NT2/D1 (cell line): ENCODE measurements around the gene CPB2.

Source experiments
- DNase-seq: peaks from one replicate; pipeline ENCODE4 v3.0.0-alpha.2; 2011; ENCODE audit warnings: low read depth, low spot score
- H3K27me3 ChIP-seq: 2 replicates; pipeline ENCODE4 v1.6.0; 2011; ENCODE audit warnings: mild to moderate bottlenecking; ENCODE audit not compliant: insufficient read length, insufficient read depth
- H3K36me3 ChIP-seq: 2 replicates; pipeline ENCODE4 v1.6.1; 2011; ENCODE audit warnings: mild to moderate bottlenecking, low read length, mixed read lengths; ENCODE audit not compliant: insufficient read depth, insufficient read length
- H3K4me1 ChIP-seq: 2 replicates; pipeline ENCODE4 v1.5.1; 2011; ENCODE audit not compliant: insufficient read depth, insufficient read length
- H3K4me3 ChIP-seq: 2 replicates; pipeline ENCODE4 v1.5.1; 2011; ENCODE audit warnings: low read depth; ENCODE audit not compliant: insufficient read length
- H3K9ac ChIP-seq: 2 replicates; pipeline ENCODE4 v1.6.0; 2011; ENCODE audit warnings: low read depth; ENCODE audit not compliant: insufficient read length
- H3K9me3 ChIP-seq: 2 replicates; pipeline ENCODE4 v1.5.1; 2011; ENCODE audit warnings: mild to moderate bottlenecking, low read length; ENCODE audit not compliant: insufficient read depth
- SUZ12 ChIP-seq: IDR thresholded peaks from 2 replicates; pipeline ENCODE4 v1.6.1; 2011; ENCODE audit not compliant: insufficient read length, insufficient read depth; ENCODE audit errors: extremely low read depth
- YY1 ChIP-seq: IDR thresholded peaks from 2 replicates; pipeline ENCODE4 v1.6.1; 2011; ENCODE audit not compliant: insufficient read length, insufficient read depth
- ZNF274 ChIP-seq: IDR thresholded peaks from 2 replicates; pipeline ENCODE4 v1.6.1; 2011; ENCODE audit warnings: mild to moderate bottlenecking, low read depth, low read length

CPB2 gene

DNA sequence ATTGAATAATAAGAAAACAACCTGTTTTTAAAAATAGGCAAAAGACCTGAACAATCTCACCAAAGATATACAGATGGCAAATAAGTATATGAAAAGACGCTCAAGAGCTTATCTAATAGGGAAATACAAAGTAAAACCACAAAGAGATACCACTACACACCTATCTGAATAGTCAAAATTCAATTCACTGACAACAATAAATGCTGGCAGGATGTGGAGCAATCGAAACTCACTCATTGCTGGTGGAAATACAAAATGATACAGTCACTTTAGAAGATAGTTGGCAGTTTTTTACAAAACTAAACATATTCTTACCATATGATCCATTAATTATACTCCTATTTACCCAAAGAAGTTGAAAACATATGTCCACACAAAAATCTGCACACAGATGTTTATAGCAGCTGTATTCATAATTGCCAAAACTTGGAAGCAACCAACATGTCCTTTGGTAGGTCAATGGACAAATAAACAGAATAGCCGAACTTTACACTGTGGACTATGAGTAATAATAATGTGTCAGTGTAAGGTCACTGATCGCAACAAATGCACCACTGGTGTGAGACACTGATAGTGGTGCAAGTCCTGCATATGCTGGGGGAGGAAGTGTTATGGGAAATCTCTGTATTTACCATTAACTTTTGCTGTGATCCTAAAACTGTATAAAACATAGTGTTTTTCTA is 73.1 kb downstream of the CPB2 start:
- Histone ChIP-seq H3K27me3 (no peaks in the 10 kb centered on the region), H3K36me3 (peaks cover 4% of the 10 kb centered on the region), H3K4me1 (no peaks in the 10 kb centered on the region), H3K4me3 (no peak overlapping the region), H3K9me3 (no peaks in the 10 kb centered on the region), H3K9ac (no peak overlapping the region)
- no peak for TF ChIP-seq SUZ12
- no peak for TF ChIP-seq ZNF274
- no peak for TF ChIP-seq YY1
- DNase-seq: no peak

- Histone ChIP-seq H3K36me3 (peaks cover 2% of the 10 kb centered on the region), H3K27me3 (no peaks in the 10 kb centered on the region), H3K4me3 (no peak overlapping the region), H3K4me1 (no peaks in the 10 kb centered on the region), H3K9me3 (no peaks in the 10 kb centered on the region), H3K9ac (no peak overlapping the region)
- TF ChIP-seq YY1: no peak
- no peak for TF ChIP-seq SUZ12
- no peak for TF ChIP-seq ZNF274
- DNase-seq: no peak
Measured at GRCh38 chr13:46025157-46025556, 79.7 kb downstream of the CPB2 start.

DNA sequence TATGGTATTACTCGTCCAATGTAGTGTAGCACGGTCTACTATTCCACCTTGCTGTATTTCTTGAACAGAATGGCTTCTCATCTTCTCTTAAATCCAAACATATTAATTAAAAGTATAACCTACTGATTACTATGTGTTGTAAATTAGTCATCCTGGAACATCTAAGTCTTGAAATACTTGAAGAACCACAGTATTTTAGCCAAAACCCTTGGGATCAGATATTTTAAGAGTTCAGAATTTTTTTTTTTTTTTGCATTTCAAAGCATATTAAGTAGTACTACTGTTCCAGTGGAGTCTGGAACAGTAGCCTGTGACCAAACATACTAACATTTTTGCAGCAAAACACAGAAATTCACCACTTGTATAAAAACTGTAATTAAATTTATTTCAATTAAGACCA is 82.4 kb downstream of the CPB2 start:
- TF ChIP-seq YY1: no peak
- no peak for TF ChIP-seq SUZ12
- no peak for TF ChIP-seq ZNF274
- H3K27me3 ChIP-seq: no peaks in the 10 kb centered on the region
- H3K4me3 ChIP-seq: no peak overlapping the region
- no peak overlapping the region for H3K9ac ChIP-seq
- no peaks in the 10 kb centered on the region for H3K4me1 ChIP-seq
- DNase-seq: no peak
- no peaks in the 10 kb centered on the region for H3K9me3 ChIP-seq
- peaks cover 18% of the 10 kb centered on the region for H3K36me3 ChIP-seq

GRCh38 chr13:46016216-46016615 is 88.6 kb downstream of the CPB2 start:
- no peaks in the 10 kb centered on the region for H3K4me1 ChIP-seq
- H3K4me3 ChIP-seq: no peak overlapping the region
- no peaks in the 10 kb centered on the region for H3K27me3 ChIP-seq
- H3K9me3 ChIP-seq: no peaks in the 10 kb centered on the region
- H3K9ac ChIP-seq: no peak overlapping the region
- TF ChIP-seq SUZ12 (no peak), YY1 (no peak), ZNF274 (no peak)
- DNase-seq: no peak
- peaks cover 32% of the 10 kb centered on the region for H3K36me3 ChIP-seq

DNA sequence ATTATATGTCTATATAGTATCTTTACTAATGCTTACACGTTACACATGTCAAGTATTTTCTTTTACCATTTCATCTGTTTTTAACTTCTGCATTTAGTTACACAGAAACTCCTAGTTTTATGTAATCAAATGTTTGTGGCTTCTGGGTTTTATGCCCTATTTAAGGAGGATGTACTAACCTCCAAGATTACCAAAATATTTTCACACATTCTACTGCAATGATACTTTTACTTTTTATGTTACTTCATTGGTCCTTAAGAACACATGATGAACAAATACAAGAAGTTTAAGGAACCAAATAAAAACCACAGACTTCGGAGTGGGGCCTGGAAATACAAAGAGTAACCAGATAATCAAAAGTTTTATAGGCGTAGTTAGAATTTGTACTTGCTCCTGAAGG is 89.5 kb downstream of the CPB2 start:
- H3K36me3 ChIP-seq: peaks cover 37% of the 10 kb centered on the region

DNA sequence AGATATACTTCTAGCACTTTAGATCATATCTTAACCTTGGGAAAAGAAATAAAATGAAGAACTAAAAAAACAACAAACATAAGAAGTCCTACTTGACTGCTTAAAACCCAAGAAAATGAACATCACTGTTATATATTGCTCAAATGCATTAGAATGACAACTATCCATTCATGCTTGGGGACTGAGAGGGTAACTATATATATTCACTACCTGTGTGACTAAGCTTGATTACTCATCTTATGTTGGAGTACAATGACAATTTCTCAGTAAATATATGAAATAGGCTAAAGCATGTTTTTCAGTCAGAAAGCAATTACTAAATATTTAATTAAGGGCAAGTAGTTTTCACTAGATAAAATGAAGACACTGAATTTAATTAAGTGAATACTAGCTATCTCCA is 92.4 kb downstream of the CPB2 start:
- no peak for DNase-seq
- Histone ChIP-seq H3K4me3 (no peak overlapping the region), H3K9me3 (no peaks in the 10 kb centered on the region), H3K27me3 (no peaks in the 10 kb centered on the region), H3K36me3 (peaks cover 38% of the 10 kb centered on the region), H3K4me1 (no peaks in the 10 kb centered on the region), H3K9ac (no peak overlapping the region)
- TF ChIP-seq YY1 (no peak), ZNF274 (no peak), SUZ12 (no peak)

More for the DNA sequence above, 89.5 kb downstream of the CPB2 start:
- no peak overlapping the region for H3K9ac ChIP-seq
- H3K4me1 ChIP-seq: no peaks in the 10 kb centered on the region
- TF ChIP-seq YY1: no peak
- TF ChIP-seq ZNF274: no peak
- no peak for TF ChIP-seq SUZ12
- no peaks in the 10 kb centered on the region for H3K27me3 ChIP-seq
- H3K9me3 ChIP-seq: no peaks in the 10 kb centered on the region
- DNase-seq: no peak
- H3K4me3 ChIP-seq: no peak overlapping the region

DNA sequence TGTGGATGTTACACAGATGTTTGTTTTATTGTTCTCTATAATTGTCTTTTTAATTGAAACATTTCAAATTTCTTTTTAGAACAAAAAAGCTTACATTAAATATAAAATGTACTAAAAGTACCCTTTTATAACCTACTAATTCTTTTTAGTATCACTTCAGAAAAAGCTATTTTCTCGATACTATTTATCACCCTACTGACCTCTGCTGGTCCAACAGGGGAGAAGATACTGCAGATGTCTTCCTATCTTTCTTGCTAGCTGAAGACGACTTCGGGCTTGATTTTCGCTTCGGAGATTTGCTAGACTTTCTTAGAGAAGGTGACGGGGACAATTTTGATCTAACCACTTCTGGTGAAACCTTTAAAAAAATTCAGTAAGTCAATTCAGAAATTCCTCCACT is 94.7 kb downstream of the CPB2 start:
- no peaks in the 10 kb centered on the region for H3K9me3 ChIP-seq
- TF ChIP-seq ZNF274 (no peak), SUZ12 (no peak), YY1 (no peak)
- H3K9ac ChIP-seq: no peak overlapping the region
- H3K4me3 ChIP-seq: no peak overlapping the region
- no peaks in the 10 kb centered on the region for H3K4me1 ChIP-seq
- H3K27me3 ChIP-seq: no peaks in the 10 kb centered on the region
- DNase-seq: peak; percentile 5
- peaks cover 39% of the 10 kb centered on the region for H3K36me3 ChIP-seq

DNA sequence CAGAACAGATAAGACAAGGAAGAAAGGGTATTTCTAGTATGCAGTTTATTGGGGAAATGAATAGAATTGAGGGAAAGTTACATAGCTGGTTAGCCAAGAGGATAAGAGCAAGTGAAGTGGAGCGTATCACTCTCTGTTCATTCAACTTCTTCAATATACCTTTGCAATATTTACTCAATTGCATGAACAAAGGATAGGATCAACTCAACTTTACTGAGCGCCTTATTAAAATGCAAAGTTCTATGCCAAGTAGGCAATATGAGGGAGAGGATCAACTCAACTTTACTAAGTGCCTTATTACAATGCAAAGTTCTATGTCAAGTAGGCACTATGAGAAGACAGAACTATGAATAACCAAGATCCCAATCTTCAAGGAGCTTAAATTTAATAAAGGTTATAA is 96.2 kb downstream of the CPB2 start:
- Histone ChIP-seq H3K36me3 (peaks cover 39% of the 10 kb centered on the region), H3K9ac (no peak overlapping the region), H3K4me1 (no peaks in the 10 kb centered on the region), H3K4me3 (no peak overlapping the region), H3K27me3 (no peaks in the 10 kb centered on the region), H3K9me3 (no peaks in the 10 kb centered on the region)
- no peak for DNase-seq
- TF ChIP-seq ZNF274: no peak
- TF ChIP-seq SUZ12: no peak
- TF ChIP-seq YY1: no peak
